Fibroblast of lung (primary cell): ENCODE data around the gene GTF3C1. TPM values are rescaled to one million over a fixed set of nuclear protein-coding genes. Genes with fewer than 3 reads are reported as not detected.

Experiments
- DNase-seq, 2 donors: peaks; one replicate each; pipeline versions ENCODE4 v3.0.0 to v3.0.0-alpha.2; 2010; ENCODE audit warnings: low read depth in 2 of 2
- H2AFZ ChIP-seq: 2 replicates; pipeline ENCODE4 v1.5.1; 2012; ENCODE audit warnings: low read length, control low read depth, inconsistent platforms
- H3K27ac ChIP-seq: 2 replicates; pipeline ENCODE4 v1.5.1; 2011; ENCODE audit warnings: low read length, control low read depth; ENCODE audit not compliant: insufficient read depth
- H3K27me3 ChIP-seq: 2 replicates; pipeline ENCODE4 v1.5.1; 2011; ENCODE audit warnings: mild to moderate bottlenecking, low read length; ENCODE audit not compliant: control insufficient read depth, insufficient read depth
- H3K36me3 ChIP-seq: 2 replicates; pipeline ENCODE4 v1.5.1; 2011; ENCODE audit warnings: low read length; ENCODE audit not compliant: control insufficient read depth, insufficient read depth
- H3K4me1 ChIP-seq: 2 replicates; pipeline ENCODE4 v1.5.1; 2011; ENCODE audit warnings: low read length; ENCODE audit not compliant: control insufficient read depth, insufficient read depth; ENCODE audit errors: extremely low read depth
- H3K4me2 ChIP-seq: 2 replicates; pipeline ENCODE4 v1.5.1; 2011; ENCODE audit warnings: low read length, control low read depth; ENCODE audit not compliant: insufficient read depth; ENCODE audit errors: extremely low read depth
- H3K4me3 ChIP-seq, 4 experiments: fragments of 200-600 bp in 1 of 4; sonication (generic) in 1 of 4; replicated peaks in 1 of 4; 2 replicates each; pipeline ENCODE4 v1.5.1; 2011 to 2016; ENCODE audit warnings: low read length in 4 of 4, low read depth in 3 of 4, mild to moderate bottlenecking in 3 of 4, control low read depth in 2 of 4, inconsistent platforms in 1 of 4, mixed read lengths in 1 of 4; ENCODE audit not compliant: insufficient read depth in 1 of 4; ENCODE audit errors: control extremely low read depth in 1 of 4
- H3K79me2 ChIP-seq: 2 replicates; pipeline ENCODE4 v1.5.1; 2012; ENCODE audit warnings: mild to moderate bottlenecking, low read length, inconsistent platforms; ENCODE audit not compliant: control insufficient read depth, insufficient read depth
- H3K9ac ChIP-seq: 2 replicates; pipeline ENCODE4 v1.5.1; 2011; ENCODE audit warnings: mild to moderate bottlenecking, low read length, control low read depth; ENCODE audit not compliant: insufficient read depth
- H3K9me3 ChIP-seq: 2 replicates; pipeline ENCODE4 v1.5.1; 2012; ENCODE audit warnings: low read depth, low read length; ENCODE audit not compliant: control insufficient read depth, insufficient read depth
- H4K20me1 ChIP-seq: 2 replicates; pipeline ENCODE4 v1.5.1; 2011; ENCODE audit warnings: low read length; ENCODE audit not compliant: control insufficient read depth, insufficient read depth; ENCODE audit errors: extremely low read depth
- CTCF ChIP-seq, 2 donors: IDR thresholded peaks in 1 of 2; conservative IDR thresholded peaks in 1 of 2; 1 replicate in 1 of 2; 2 replicates in 1 of 2; pipeline ENCODE4 v1.5.1; 2011 to 2012; ENCODE audit warnings: low read length in 2 of 2, control low read depth in 1 of 2, inconsistent platforms in 1 of 2, low read depth in 1 of 2, mild to moderate bottlenecking in 1 of 2
- EZH2 ChIP-seq: IDR thresholded peaks from 2 replicates; pipeline ENCODE4 v1.5.1; 2012; ENCODE audit warnings: low read length, control low read depth, mild to moderate bottlenecking; ENCODE audit errors: missing control alignments
- polyA plus RNA-seq, 2 donors: library from polyadenylated mRNA; depleted of rRNA in 1 of 2; stranded (reverse) in 1 of 2; unstranded in 1 of 2; fragments of >200 nt; gene quantifications; 2 replicates each; pipeline ENCODE4 v1.2.1, GENCODE V29; 2011 to 2012; ENCODE audit warnings: missing spikeins in 1 of 2
- total RNA-seq: library from RNA; depleted of rRNA; stranded (reverse); fragments of >200 nt; gene quantifications from 2 replicates; pipeline ENCODE4 v1.2.1, GENCODE V29; 2014

GTF3C1 gene
- total and polyA plus RNA-seq, 2 donors (not counting 1 experiment from before 2014, with no cell fraction given), result 20.1 to 75.3 TPM

- no peaks in the 10 kb centered on the region for H3K9me3 ChIP-seq
- H3K36me3 ChIP-seq, result no peaks in the 10 kb centered on the region
- H3K4me2 ChIP-seq, result no peak overlapping the region
- H2AFZ ChIP-seq, result no peak overlapping the region
- H4K20me1 ChIP-seq, result no peaks in the 10 kb centered on the region
- no peaks in the 10 kb centered on the region for H3K27me3 ChIP-seq
- TF ChIP-seq EZH2 (no peak), CTCF (conservative IDR thresholded peaks at IDR 0.05 in 1 of 2, IDR thresholded peaks at IDR 0.05 in 1 of 2; ENCODE audit: low read depth in 1 of 2, low read length in 2 of 2) (no peak)
- H3K9ac ChIP-seq, result no peak overlapping the region
- no peaks in the 10 kb centered on the region for H3K4me1 ChIP-seq
- DNase-seq, result no peak
- no peak overlapping the region for H3K4me3 ChIP-seq
- no peaks in the 10 kb centered on the region for H3K79me2 ChIP-seq
- no peak overlapping the region for H3K27ac ChIP-seq
Measured at GRCh38 chr16:27556471-27556870, 6.8 kb upstream of the GTF3C1 start.

- Histone ChIP-seq H3K9ac (no peak overlapping the region), H3K79me2 (peaks cover 37% of the 10 kb centered on the region), H3K4me3 (peak overlapping the region; percentile 68 to 90 (median 84)), H3K36me3 (no peaks in the 10 kb centered on the region), H3K27me3 (no peaks in the 10 kb centered on the region), H2AFZ (no peak overlapping the region), H3K9me3 (no peaks in the 10 kb centered on the region), H3K4me2 (peak overlapping the region; percentile 74), H4K20me1 (peaks cover 2% of the 10 kb centered on the region), H3K4me1 (peaks cover 10% of the 10 kb centered on the region), H3K27ac (peak overlapping the region; percentile 94)
- DNase-seq, result peak in 1 of 2 donors; percentile 17
- TF ChIP-seq EZH2, result no peak
- no peak for TF ChIP-seq CTCF (conservative IDR thresholded peaks at IDR 0.05 in 1 of 2, IDR thresholded peaks at IDR 0.05 in 1 of 2; ENCODE audit: low read depth in 1 of 2, low read length in 2 of 2)
Measured at GRCh38 chr16:27551036-27551435, 1.3 kb upstream of the GTF3C1 start.

- Histone ChIP-seq H2AFZ (no peak overlapping the region), H3K79me2 (peaks cover 42% of the 10 kb centered on the region), H3K27ac (peak overlapping the region; percentile 94), H3K27me3 (no peaks in the 10 kb centered on the region), H3K9ac (peak overlapping the region; percentile 89), H3K4me3 (peak overlapping the region; percentile 68 to 90 (median 84)), H3K4me1 (peaks cover 10% of the 10 kb centered on the region), H3K4me2 (peak overlapping the region; percentile 74), H3K9me3 (no peaks in the 10 kb centered on the region), H3K36me3 (no peaks in the 10 kb centered on the region), H4K20me1 (peaks cover 3% of the 10 kb centered on the region)
- no peak for DNase-seq
- TF ChIP-seq CTCF (conservative IDR thresholded peaks at IDR 0.05 in 1 of 2, IDR thresholded peaks at IDR 0.05 in 1 of 2; ENCODE audit: low read depth in 1 of 2, low read length in 2 of 2) (no peak), EZH2 (no peak)
Measured at GRCh38 chr16:27550582-27550920, 838 bp upstream of the GTF3C1 start.
